Fibroblast of peridontal ligament (primary cell): ENCODE measurements around the gene CNOT1.
A peak's percentile ranks its signal among the peaks of the same experiment; 100 is the strongest.

Experiments
- DNase-seq: peaks from one replicate; pipeline ENCODE4 v3.0.0-alpha.2; 2010; ENCODE audit errors: extremely low read depth

CNOT1 gene

GRCh38 chr16:58516768-58517107 lies 112.9 kb downstream of the CNOT1 start:
- DNase-seq = no peak

- DNase-seq = no peak
These were observed 113.5 kb downstream of the CNOT1 start for GRCh38 chr16:58515871-58516767.

- peak; percentile 81 for DNase-seq
These were observed 114.3 kb downstream of the CNOT1 start, which contains the start of gene SETD6 for GRCh38 chr16:58515125-58515870. Gene SETD6, plus strand, starts transcription at chr16:58515517. Its CDS starts 21 bp downstream, at chr16:58515538.

- DNase-seq = no peak
These were observed 115.8 kb downstream of the CNOT1 start for GRCh38 chr16:58513874-58514273.

DNA sequence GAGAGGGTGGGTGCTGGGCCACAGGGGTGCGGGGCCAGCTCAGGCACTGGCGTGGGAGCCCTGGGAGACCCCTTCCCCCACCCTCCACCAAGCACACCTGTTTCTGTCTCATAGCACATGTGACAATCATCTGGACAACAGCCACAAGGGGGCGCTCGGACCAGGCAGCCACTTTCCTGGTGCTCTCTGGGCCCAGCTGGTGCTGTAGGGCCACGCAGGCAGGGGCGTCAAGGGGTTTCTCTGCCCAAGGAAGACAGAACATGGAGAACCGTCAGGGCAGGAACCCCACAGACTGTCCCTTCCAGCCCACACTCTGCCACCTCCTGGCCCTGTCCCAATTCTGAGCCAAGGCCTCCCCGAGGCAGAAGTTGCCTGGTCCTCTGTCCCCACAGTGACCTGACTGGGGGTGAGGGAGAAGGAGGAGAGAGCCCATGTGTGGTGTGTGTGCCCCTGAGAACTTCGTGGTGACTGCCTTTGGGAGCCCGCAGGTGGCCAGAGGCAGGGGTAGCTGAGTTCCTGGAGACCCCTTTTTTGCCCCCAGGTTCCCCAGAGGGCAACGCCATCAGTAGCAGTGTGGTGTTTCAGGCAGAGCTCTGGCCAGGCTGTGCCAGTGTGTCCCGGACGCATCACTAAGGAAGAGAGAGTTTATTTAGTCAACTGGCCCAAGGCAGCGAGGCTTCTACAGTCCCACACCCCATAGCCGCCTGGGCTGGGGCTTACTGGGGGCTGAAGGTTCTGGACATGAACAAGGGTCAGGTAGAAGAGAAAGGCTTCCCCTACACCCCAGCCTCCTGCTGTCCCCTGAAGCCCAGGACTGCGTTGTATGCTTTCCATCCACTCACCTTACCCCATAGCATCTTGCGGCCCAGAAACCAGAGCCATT lies 117.5 kb downstream of the CNOT1 start:
- DNase-seq = peak; percentile 48

GRCh38 chr16:58510776-58511628 lies 118.6 kb downstream of the CNOT1 start:
- DNase-seq = no peak

- no peak for DNase-seq
These were observed 119.4 kb downstream of the CNOT1 start for GRCh38 chr16:58510097-58510775.

GRCh38 chr16:58509256-58510096 lies 120.2 kb downstream of the CNOT1 start:
- no peak for DNase-seq

DNA sequence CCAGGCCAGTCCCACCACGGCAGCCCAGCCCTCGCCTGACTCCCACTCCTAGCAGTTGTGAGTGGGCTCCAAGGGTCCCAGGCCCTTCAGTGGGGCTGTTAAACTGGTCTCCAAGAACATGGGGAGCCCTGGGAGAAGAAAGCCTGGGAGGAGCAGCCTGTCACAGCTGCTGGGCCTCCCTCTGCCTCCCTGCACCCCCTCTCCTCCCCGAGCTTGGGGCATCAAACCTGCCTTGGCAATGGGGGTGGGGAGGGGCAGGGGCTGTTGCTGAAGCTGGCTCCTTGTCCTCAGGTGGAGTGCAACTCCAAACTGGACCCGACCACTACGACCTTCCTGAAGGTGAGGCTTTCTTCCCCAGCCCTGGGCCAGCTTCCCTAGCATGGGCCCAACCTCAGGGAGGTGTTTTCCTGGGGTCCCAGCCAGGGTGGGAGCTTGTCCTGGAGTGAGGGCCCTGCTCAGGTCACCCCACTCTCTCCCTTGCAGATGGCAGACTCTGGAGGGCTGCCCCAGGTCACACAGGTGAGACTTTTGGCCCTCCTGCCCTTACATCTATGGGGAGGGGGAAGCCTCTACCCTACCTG lies 120.9 kb downstream of the CNOT1 start:
- DNase-seq = no peak

DNA sequence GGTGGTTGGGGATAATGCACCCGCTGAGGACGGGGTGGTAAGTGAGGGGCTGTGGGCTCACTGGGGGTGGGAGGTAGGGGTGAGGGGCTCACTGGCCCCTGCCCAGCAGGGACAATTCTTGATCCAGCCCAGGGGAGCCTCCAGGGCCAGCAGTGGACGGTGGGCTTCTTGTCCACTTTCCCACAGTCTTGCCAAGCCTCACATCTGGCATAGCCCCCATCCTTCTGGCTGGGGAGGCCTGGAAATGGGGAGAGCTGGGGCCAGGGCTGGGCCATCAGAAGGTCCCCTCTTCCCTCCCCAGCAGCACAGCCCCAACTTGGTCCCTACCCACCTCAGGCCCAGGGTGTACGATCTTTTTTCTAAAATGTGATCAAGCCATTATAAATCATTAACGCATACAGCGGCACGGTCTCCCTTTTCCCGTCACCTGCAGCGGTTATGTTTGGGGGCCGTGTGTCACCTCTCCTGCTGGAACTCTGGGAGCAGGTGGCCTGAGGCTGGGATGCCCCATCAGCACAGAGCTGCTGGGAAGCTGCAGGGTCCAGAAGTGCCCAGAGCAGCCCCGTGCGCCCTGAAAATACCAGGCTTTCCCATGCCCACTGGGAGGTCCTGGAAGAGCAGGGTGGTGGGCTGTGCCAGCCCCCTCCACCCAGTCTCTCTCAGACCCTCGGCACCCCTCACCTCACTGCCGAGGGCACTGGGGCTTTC lies 121.5 kb downstream of the CNOT1 start:
- DNase-seq = no peak

- no peak for DNase-seq
These were observed 122.2 kb downstream of the CNOT1 start for GRCh38 chr16:58507195-58507962.

DNA sequence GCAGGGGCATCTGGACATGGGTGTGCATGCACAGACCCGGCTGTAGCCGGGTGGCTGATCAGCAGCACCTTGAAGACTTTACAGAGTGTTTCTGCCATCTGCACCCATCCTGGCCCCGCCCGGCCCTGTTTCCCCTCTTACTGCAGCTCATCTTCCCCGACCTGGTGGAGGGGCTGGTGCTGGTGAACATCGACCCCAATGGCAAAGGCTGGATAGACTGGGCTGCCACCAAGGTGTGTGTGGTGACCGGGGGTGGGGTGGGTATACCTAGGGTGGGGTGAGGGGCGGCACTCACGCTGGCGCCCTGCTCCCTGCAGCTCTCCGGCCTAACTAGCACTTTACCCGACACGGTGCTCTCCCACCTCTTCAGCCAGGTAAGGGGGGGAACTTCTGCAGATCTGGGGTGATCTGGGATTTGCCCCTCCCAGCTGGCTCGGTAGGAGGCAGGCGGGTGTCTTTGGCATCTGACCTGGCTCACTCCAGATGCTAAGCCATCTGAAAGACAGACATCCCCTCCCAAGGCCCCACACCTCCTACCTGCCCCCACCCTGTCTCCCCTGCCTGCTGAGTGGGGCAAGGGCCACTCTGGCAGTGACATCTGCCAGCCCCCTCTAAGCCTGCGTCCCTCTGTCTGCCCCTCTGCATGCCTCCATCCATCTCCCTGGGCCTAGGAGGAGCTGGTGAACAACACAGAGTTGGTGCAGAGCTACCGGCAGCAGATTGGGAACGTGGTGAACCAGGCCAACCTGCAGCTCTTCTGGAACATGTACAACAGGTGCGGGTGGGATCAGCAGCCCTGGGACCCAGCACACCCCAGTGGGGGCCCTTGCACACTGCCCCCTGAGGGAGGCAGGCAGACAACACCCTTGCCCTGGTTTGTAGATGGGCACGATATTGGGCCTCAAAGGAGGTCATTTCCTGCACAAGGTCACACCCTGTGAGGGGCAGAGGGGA lies 123.1 kb downstream of the CNOT1 start:
- DNase-seq = no peak

- DNase-seq = no peak
These were observed 125.5 kb downstream of the CNOT1 start for GRCh38 chr16:58503863-58504688.

GRCh38 chr16:58503166-58503862 lies 126.3 kb downstream of the CNOT1 start:
- no peak for DNase-seq
